Activated CD8-positive, alpha-beta T cell treated with anti-CD3 and anti-CD28 coated beads, Interleukin-2, amount 10 ng/mL, durations not matched to agents 7 days and 5 days (primary cell): ENCODE data around the gene AGTPBP1. TPM values are rescaled to one million over a fixed set of nuclear protein-coding genes. Genes with fewer than 3 reads are reported as not detected.
"Not testable (repeated sequence)": the region's sequence is repeated elsewhere in the genome, so short reads cannot be mapped to it uniquely, and the experiment has no call there.

Experiments used
- ATAC-seq: fragments of 150-1000 bp; cut with Tn5 transposase; one replicate; pipeline ENCODE4 v1.10.0; 2021; ENCODE audit warnings: moderate library complexity
- CTCF ChIA-PET: fragments of 350-600 bp; sonication (Branson Sonifier 250); formaldehyde crosslinking; loops from one replicate; lab custom pipeline; 2021; ENCODE audit warnings: antibody characterized with exemption; lab: Charles Lee
- POLR2A ChIA-PET: fragments of 350-600 bp; sonication (Branson Sonifier 250); formaldehyde crosslinking; loops from one replicate; lab custom pipeline; 2021; ENCODE audit warnings: antibody characterized with exemption; lab: Charles Lee
- DNase-seq: peaks from one replicate; pipeline ENCODE4 v3.0.0-alpha.2; 2020
- H3K27ac Mint-ChIP-seq: one replicate; pipeline ENCODE4 v1.8.0; 2021; ENCODE audit warnings: mild to moderate bottlenecking, mixed read lengths
- H3K27me3 Mint-ChIP-seq: one replicate; pipeline ENCODE4 v1.8.0; 2021; ENCODE audit warnings: low read depth, mixed read lengths
- H3K36me3 Mint-ChIP-seq: one replicate; pipeline ENCODE4 v1.8.0; 2021; ENCODE audit warnings: low read depth, mixed read lengths
- H3K4me1 Mint-ChIP-seq: one replicate; pipeline ENCODE4 v1.8.0; 2021; ENCODE audit warnings: low read depth, mixed read lengths
- H3K4me3 Mint-ChIP-seq: one replicate; pipeline ENCODE4 v1.8.0; 2021; ENCODE audit warnings: mild to moderate bottlenecking, mixed read lengths
- H3K9me3 Mint-ChIP-seq: one replicate; pipeline ENCODE4 v1.8.0; 2022; ENCODE audit warnings: mixed read lengths; ENCODE audit not compliant: insufficient read depth
- total RNA-seq, 2 experiments: library from RNA; stranded (reverse); gene quantifications; one replicate each; pipeline ENCODE4 v1.2.3, GENCODE V29; 2021

AGTPBP1 gene, protein sequence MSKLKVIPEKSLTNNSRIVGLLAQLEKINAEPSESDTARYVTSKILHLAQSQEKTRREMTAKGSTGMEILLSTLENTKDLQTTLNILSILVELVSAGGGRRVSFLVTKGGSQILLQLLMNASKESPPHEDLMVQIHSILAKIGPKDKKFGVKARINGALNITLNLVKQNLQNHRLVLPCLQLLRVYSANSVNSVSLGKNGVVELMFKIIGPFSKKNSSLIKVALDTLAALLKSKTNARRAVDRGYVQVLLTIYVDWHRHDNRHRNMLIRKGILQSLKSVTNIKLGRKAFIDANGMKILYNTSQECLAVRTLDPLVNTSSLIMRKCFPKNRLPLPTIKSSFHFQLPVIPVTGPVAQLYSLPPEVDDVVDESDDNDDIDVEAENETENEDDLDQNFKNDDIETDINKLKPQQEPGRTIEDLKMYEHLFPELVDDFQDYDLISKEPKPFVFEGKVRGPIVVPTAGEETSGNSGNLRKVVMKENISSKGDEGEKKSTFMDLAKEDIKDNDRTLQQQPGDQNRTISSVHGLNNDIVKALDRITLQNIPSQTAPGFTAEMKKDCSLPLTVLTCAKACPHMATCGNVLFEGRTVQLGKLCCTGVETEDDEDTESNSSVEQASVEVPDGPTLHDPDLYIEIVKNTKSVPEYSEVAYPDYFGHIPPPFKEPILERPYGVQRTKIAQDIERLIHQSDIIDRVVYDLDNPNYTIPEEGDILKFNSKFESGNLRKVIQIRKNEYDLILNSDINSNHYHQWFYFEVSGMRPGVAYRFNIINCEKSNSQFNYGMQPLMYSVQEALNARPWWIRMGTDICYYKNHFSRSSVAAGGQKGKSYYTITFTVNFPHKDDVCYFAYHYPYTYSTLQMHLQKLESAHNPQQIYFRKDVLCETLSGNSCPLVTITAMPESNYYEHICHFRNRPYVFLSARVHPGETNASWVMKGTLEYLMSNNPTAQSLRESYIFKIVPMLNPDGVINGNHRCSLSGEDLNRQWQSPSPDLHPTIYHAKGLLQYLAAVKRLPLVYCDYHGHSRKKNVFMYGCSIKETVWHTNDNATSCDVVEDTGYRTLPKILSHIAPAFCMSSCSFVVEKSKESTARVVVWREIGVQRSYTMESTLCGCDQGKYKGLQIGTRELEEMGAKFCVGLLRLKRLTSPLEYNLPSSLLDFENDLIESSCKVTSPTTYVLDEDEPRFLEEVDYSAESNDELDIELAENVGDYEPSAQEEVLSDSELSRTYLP
- total RNA-seq: 10 to 100 TPM; 32.6 to 35.7 TPM

DNA sequence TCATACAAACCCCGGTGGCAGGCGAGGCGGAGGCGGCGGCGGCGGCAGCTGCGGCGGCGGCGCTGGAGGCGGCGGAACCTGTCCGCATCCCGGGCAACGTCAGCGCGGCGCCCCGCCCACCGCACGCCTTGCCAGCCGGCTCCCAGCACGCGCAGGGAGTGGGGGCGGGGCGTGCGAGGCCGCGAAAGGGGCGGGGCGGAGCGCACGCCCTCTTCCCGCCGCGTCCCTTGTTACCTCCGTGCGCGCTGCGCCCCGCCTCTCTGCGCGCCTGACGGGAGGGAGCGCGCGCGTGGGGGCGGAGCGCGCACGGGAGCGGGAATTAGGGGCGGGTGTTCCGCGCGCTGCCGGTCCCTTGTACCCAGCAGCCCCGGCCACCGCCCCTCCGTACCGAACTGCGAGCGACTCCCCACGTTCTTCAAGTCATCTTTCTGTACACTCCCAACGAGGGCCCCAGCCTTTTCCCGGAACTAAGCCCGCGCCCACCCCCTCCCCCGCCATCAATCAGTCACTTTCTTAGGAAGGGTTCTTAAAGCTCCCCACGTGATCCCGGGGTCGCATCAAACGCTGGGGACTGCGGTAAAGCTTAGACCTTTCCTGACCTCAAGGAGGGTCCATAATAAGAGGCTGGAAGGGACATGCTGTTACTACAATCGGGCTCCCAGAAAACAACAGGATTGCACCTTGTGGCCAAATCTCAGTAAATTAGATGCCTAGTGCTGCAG, at the start of gene AGTPBP1:
Gene AGTPBP1 (minus strand): TSS at position 80 of the 722 bp plus-strand sequence. CDS start 29,421 bp downstream, outside the sequence.
- ATAC-seq (peak; percentile 89), DNase-seq (peak; percentile 96)
- ChIA-PET CTCF (interaction anchor here (3.5 kb wide), 1 partner anchor 44 kb away, joined by 20 read pairs; no protein-coding TSS in a partner anchor), POLR2A (interaction anchor here (0.6 to 1.6 kb wide), 2 partner anchors 12 to 360 kb away, joined by 3 to 5 read pairs; no protein-coding TSS in a partner anchor)
- H3K4me3 Mint-ChIP-seq: peak within 1 kb of the TSS; percentile 91
- peaks cover 45% of the 10 kb centered on the region for H3K4me1 Mint-ChIP-seq
- peaks cover 12% of the 10 kb centered on the region for H3K27me3 Mint-ChIP-seq
- H3K27ac Mint-ChIP-seq: peak within 1 kb of the TSS; percentile 95
- no peaks in the 10 kb centered on the region for H3K36me3 Mint-ChIP-seq
- H3K9me3 Mint-ChIP-seq: no peaks in the 10 kb centered on the region

DNA sequence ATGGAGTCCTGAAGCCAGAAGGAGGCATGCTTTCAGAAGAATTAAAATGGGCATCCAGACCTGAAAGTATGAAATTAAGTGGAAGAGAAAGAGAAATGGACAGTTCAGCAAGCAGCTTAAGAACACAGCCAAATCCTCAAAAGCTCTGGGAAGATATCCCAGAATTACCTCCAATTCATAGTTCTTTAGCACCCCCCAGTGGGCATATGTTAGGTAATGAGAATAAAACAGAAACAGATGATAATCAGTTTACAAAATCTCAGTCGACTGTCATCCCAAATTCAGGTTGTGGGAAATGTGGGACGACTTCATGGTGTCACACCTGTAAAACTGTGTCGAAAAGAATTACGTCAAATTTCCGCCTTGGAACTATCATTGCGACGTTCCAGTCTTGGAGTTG, 44.4 kb upstream of the AGTPBP1 start:
- H3K4me1 Mint-ChIP-seq, H3K27me3 Mint-ChIP-seq, H3K36me3 Mint-ChIP-seq, H3K27ac Mint-ChIP-seq, CTCF ChIA-PET, ATAC-seq, DNase-seq, H3K9me3 Mint-ChIP-seq, H3K4me3 Mint-ChIP-seq, POLR2A ChIA-PET: not testable (repeated sequence)

DNA sequence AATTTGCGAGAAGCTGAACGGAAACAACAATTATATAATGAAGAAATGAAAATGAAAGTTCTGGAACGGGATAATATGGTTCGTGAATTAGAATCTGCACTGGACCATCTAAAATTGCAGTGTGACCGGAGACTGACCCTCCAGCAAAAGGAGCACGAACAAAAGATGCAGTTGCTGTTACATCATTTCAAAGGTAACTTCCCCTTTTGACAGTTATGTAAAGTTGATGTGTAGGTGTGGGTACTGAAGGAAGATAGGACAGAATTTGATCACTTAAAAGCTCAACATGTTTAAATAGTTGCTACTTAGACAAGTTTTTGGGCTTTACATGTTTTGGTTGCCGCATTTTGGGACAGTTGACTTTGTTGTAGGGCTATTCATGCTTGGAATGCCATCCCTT, 32.1 kb upstream of the AGTPBP1 start:
- CTCF ChIA-PET, H3K4me1 Mint-ChIP-seq, H3K9me3 Mint-ChIP-seq, H3K36me3 Mint-ChIP-seq, H3K4me3 Mint-ChIP-seq, POLR2A ChIA-PET, ATAC-seq, H3K27me3 Mint-ChIP-seq, DNase-seq, H3K27ac Mint-ChIP-seq: not testable (repeated sequence)

DNA sequence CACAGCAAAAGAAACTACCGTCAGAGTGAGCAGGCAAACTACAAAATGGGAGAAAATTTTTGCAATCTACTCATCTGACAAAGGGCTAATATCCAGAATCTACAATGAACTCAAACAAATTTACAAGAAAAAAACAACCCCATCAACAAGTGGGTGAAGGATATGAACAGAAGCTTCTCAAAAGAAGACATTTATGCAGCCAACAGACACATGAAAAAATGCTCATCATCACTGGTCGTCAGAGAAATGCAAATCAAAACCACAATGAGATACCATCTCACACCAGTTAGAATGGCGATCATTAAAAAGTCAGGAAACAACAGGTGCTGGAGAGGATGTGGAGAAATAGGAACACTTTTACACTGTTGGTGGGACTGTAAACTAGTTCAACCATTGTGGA, 20.0 kb upstream of the AGTPBP1 start:
- H3K4me3 Mint-ChIP-seq, ATAC-seq, H3K27me3 Mint-ChIP-seq, H3K36me3 Mint-ChIP-seq, DNase-seq, H3K4me1 Mint-ChIP-seq, CTCF ChIA-PET, H3K27ac Mint-ChIP-seq, H3K9me3 Mint-ChIP-seq, POLR2A ChIA-PET: not testable (repeated sequence)

DNA sequence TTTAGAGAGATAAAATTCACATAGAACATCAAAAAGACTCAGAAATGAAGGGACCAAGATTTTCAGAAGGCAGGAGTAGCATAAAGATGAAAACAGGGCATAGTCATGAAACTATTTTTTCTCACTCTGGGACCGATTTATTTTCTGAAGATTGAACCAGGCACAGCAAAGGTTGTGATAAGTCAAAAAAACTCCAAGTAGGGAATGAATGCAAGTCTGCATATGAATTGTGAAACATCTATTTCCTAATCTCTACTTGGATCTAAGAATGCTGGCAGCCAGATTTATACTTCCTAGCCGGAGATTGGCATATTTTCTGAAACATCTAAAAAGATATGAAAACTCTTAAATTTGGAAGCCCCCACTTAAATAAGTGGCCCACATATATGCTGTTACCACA, 16.0 kb upstream of the AGTPBP1 start:
- H3K36me3 Mint-ChIP-seq, ATAC-seq, POLR2A ChIA-PET, H3K9me3 Mint-ChIP-seq, CTCF ChIA-PET, H3K27ac Mint-ChIP-seq, H3K4me3 Mint-ChIP-seq, H3K27me3 Mint-ChIP-seq, DNase-seq, H3K4me1 Mint-ChIP-seq: not testable (repeated sequence)

DNA sequence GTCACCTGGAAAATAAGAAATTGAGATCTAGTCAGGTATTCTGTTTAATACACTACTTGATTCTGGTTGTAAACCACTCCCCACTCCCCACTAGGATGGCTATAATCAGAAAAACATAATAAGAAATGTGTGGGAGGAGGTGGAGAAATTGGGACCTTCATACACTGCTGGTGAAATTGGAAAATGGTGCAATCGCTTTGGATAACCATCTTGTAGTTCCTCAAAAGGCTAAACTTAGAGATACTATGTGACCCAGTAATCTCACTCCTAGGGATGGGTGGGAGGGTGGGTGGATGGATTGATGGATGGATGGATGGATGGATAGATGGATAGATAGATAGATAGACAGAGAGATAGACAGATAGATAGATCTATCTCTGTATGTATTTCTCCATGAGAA, 14.5 kb upstream of the AGTPBP1 start:
- H3K27ac Mint-ChIP-seq, H3K4me1 Mint-ChIP-seq, H3K27me3 Mint-ChIP-seq, H3K36me3 Mint-ChIP-seq, ATAC-seq, DNase-seq, POLR2A ChIA-PET, CTCF ChIA-PET, H3K9me3 Mint-ChIP-seq, H3K4me3 Mint-ChIP-seq: not testable (repeated sequence)

DNA sequence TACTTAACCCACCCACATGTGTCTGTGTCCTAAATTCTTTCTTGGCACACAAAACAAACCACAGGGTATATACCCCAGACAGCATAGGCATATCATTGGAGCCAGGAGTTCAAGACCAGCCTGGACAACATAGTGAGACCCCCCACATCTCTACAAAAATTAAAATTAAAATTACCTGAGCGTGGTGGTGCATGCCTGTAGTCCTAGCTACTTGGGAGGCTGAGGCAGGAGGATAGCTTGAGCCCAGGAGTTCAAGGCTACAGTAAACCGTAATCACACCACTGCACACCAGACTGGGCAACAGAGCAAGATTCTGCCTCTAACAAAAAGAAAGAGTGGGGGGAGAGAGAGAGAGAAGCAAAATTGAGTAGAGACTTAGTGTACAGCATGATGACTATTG, 4.6 kb upstream of the AGTPBP1 start:
- Mint-ChIP-seq H3K9me3 (no peaks in the 10 kb centered on the region), H3K27ac (no peak overlapping the region), H3K4me3 (no peak overlapping the region), H3K27me3 (peaks cover 19% of the 10 kb centered on the region), H3K4me1 (peaks cover 25% of the 10 kb centered on the region), H3K36me3 (no peaks in the 10 kb centered on the region)
- DNase-seq (no peak), ATAC-seq (no peak)
- CTCF ChIA-PET: interaction anchor here (1.2 to 2.3 kb wide), 2 partner anchors 23 to 48 kb away, joined by 3 to 5 read pairs; no protein-coding TSS in a partner anchor
- POLR2A ChIA-PET: no interaction called here

DNA sequence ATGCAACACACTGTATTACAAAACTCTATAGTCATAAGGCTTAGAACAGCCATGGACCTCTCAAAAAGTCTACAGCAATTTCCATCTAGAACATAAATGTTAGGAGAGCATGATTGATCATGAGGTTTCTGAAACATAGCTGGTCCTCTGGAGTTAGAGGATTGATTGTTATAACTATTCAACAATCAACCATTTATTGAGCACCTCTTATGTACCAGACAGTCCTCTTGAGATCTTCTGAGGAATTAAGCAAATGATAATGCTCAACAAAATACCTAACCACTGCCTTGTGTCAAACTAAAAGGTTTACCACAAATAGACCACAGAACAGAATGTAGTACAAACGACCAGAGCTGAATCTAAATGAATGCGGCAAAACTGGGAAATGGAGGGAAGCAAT, 3.4 kb upstream of the AGTPBP1 start:
- H3K4me3 Mint-ChIP-seq: no peak overlapping the region
- no peaks in the 10 kb centered on the region for H3K9me3 Mint-ChIP-seq
- ChIA-PET POLR2A (no interaction called here), CTCF (interaction anchor here (1.4 to 2.3 kb wide), 2 partner anchors 22 to 47 kb away, joined by 3 to 5 read pairs; no protein-coding TSS in a partner anchor)
- peaks cover 32% of the 10 kb centered on the region for H3K4me1 Mint-ChIP-seq
- ATAC-seq (no peak), DNase-seq (no peak)
- H3K27me3 Mint-ChIP-seq: peaks cover 19% of the 10 kb centered on the region
- H3K27ac Mint-ChIP-seq: no peak overlapping the region
- no peaks in the 10 kb centered on the region for H3K36me3 Mint-ChIP-seq

DNA sequence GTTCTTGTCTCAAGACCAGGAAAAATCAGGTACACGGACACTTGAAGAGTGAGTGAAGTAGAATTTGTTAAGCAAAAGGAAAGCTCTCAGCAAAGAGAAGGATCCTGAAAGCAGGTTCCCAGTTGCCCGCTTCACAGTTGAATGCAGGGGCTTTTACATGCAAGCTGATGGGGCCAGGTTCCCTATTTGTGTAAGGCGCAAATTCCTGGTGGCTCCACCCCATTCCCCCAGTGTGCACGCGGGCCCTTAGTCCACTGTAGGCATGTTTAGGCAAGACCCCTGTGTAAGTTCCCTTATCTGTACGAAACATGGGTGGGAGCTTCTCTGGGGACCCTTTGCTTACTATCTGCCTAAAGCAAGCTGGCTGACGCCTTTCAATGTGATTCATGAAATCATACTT, 2.7 kb upstream of the AGTPBP1 start:
- peaks cover 19% of the 10 kb centered on the region for H3K27me3 Mint-ChIP-seq
- CTCF ChIA-PET: interaction anchor here (1.4 to 2.3 kb wide), 2 partner anchors 21 to 46 kb away, joined by 3 to 5 read pairs; no protein-coding TSS in a partner anchor
- POLR2A ChIA-PET: no interaction called here

DNA sequence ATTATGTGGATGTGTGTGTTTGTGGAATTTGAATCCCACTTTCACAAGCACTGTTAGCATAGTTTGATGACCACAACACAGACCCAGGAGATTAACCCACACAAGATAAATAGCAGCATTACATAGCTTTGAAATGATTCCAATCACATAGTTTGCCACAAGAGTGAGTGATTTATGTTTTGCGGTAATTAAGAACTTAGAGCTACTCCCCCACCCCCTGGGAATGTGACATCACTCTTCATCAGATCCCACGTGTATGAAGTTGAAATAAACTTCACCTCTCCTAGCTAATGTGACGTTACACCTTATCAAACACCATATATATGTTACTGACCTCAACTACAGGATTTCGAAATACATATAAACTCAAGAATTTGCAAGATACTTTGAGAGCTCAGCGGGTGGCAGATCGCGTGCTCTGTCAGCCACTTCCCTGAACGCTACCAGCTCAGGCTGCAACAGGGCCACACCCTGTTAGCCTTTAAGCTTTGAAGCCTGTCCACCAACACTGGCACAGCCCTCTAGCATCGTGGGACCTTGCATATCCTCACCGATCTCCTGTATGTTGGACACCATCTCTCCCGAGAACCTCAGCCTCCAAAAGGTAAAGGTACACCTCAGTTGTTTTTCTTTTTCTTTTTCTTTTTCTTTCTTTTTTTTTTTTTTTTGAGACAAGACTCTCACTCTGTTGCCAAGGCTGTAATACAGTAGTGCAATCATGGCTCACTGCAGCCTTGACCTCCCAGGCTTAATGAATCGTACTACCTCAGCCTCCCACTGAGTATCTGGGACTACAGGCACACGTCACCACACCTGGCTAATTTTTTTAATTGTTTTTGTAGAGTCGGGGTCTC, 1.7 kb upstream of the AGTPBP1 start:
- Mint-ChIP-seq H3K27ac (peak overlapping the region; percentile 61), H3K4me1 (peaks cover 39% of the 10 kb centered on the region), H3K36me3 (no peaks in the 10 kb centered on the region), H3K4me3 (peak overlapping the region; percentile 37), H3K27me3 (peaks cover 17% of the 10 kb centered on the region), H3K9me3 (no peaks in the 10 kb centered on the region)
- DNase-seq: no peak
- ChIA-PET POLR2A (interaction anchor here (0.9 to 1.6 kb wide), 2 partner anchors 14 to 539 kb away, joined by 3 to 4 read pairs; partner anchors contain the start of gene ISCA1), CTCF (no interaction called here)
- no peak for ATAC-seq

More for the DNA sequence above, 2.7 kb upstream of the AGTPBP1 start:
- DNase-seq (no peak), ATAC-seq (no peak)
- H3K4me3 Mint-ChIP-seq: no peak overlapping the region
- H3K36me3 Mint-ChIP-seq: no peaks in the 10 kb centered on the region
- no peak overlapping the region for H3K27ac Mint-ChIP-seq
- peaks cover 35% of the 10 kb centered on the region for H3K4me1 Mint-ChIP-seq
- H3K9me3 Mint-ChIP-seq: no peaks in the 10 kb centered on the region
